Raji (cell line): ENCODE data around the gene EMC7.

ENCODE experiments used
- POLR2A ChIP-seq: IDR thresholded peaks from 2 replicates; pipeline ENCODE4 v1.6.1; 2011; ENCODE audit warnings: low read depth, low read length, control low read depth; ENCODE audit not compliant: insufficient read depth

Gene EMC7

GRCh38 chr15:34101366-34102174 is at the start of gene EMC7, which contains the start of gene PGBD4:
Gene EMC7, minus strand, starts transcription at chr15:34101862. Its CDS starts 23 bp downstream, at chr15:34101839.
Gene PGBD4, plus strand, starts transcription at chr15:34102083. Its CDS starts 449 bp downstream, at chr15:34102532.
- TF ChIP-seq POLR2A: peak; percentile 89

- TF ChIP-seq POLR2A: no peak
Measured at GRCh38 chr15:34147371-34148140, 45.9 kb upstream of the EMC7 start.

- TF ChIP-seq POLR2A: no peak
Measured at GRCh38 chr15:34133511-34133910, 31.8 kb upstream of the EMC7 start.

GRCh38 chr15:34132881-34133280 is 31.2 kb upstream of the EMC7 start:
- TF ChIP-seq POLR2A: no peak

- TF ChIP-seq POLR2A: no peak
Measured at GRCh38 chr15:34128898-34129297, 27.2 kb upstream of the EMC7 start.

- no peak for TF ChIP-seq POLR2A
Measured at GRCh38 chr15:34126522-34126921, 24.9 kb upstream of the EMC7 start.

GRCh38 chr15:34125945-34126344 is 24.3 kb upstream of the EMC7 start:
- no peak for TF ChIP-seq POLR2A

- no peak for TF ChIP-seq POLR2A
Measured at GRCh38 chr15:34124651-34125050, 23.0 kb upstream of the EMC7 start.

- TF ChIP-seq POLR2A: no peak
Measured at GRCh38 chr15:34122771-34123183, 21.1 kb upstream of the EMC7 start.

- TF ChIP-seq POLR2A: no peak
Measured at GRCh38 chr15:34119291-34119690, 17.6 kb upstream of the EMC7 start.

- no peak for TF ChIP-seq POLR2A
Measured at GRCh38 chr15:34116620-34117019, 15.0 kb upstream of the EMC7 start.

- TF ChIP-seq POLR2A: no peak
Measured at GRCh38 chr15:34114739-34115138, 13.1 kb upstream of the EMC7 start.

- TF ChIP-seq POLR2A: no peak
Measured at GRCh38 chr15:34114215-34114614, 12.6 kb upstream of the EMC7 start.

- TF ChIP-seq POLR2A: no peak
Measured at GRCh38 chr15:34111488-34111887, 9.8 kb upstream of the EMC7 start.

GRCh38 chr15:34109797-34110663 is 8.4 kb upstream of the EMC7 start:
- no peak for TF ChIP-seq POLR2A
